NT2/D1 (cell line): Measurements from ENCODE around the gene ZNF341.

ENCODE experiments used
- SUZ12 ChIP-seq: IDR thresholded peaks from 2 replicates; pipeline ENCODE4 v1.6.1; 2011; ENCODE audit not compliant: insufficient read length, insufficient read depth; ENCODE audit errors: extremely low read depth
- YY1 ChIP-seq: IDR thresholded peaks from 2 replicates; pipeline ENCODE4 v1.6.1; 2011; ENCODE audit not compliant: insufficient read length, insufficient read depth
- ZNF274 ChIP-seq: IDR thresholded peaks from 2 replicates; pipeline ENCODE4 v1.6.1; 2011; ENCODE audit warnings: mild to moderate bottlenecking, low read depth, low read length

GRCh38 chr20:33761698-33762250 is 30.0 kb downstream of the ZNF341 start:
- no peak for TF ChIP-seq ZNF274
- no peak for TF ChIP-seq SUZ12
- TF ChIP-seq YY1 = no peak
